ENCODE measurements around the gene MYO15A.

GRCh38 chr17:18116078-18116477, 7.5 kb downstream of the MYO15A start:
- TF ChIP-seq, protein P1, sequence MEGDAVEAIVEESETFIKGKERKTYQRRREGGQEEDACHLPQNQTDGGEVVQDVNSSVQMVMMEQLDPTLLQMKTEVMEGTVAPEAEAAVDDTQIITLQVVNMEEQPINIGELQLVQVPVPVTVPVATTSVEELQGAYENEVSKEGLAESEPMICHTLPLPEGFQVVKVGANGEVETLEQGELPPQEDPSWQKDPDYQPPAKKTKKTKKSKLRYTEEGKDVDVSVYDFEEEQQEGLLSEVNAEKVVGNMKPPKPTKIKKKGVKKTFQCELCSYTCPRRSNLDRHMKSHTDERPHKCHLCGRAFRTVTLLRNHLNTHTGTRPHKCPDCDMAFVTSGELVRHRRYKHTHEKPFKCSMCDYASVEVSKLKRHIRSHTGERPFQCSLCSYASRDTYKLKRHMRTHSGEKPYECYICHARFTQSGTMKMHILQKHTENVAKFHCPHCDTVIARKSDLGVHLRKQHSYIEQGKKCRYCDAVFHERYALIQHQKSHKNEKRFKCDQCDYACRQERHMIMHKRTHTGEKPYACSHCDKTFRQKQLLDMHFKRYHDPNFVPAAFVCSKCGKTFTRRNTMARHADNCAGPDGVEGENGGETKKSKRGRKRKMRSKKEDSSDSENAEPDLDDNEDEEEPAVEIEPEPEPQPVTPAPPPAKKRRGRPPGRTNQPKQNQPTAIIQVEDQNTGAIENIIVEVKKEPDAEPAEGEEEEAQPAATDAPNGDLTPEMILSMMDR (IDR thresholded peaks at IDR 0.05), result no peak
- no peak for TF ChIP-seq POLR2A (IDR thresholded peaks at IDR 0.05)
- TF ChIP-seq EP300 (IDR thresholded peaks at IDR 0.05), result no peak
